BJ (cell line): Measurements from ENCODE around the gene USP43. TPM values are rescaled to one million over a fixed set of nuclear protein-coding genes. Genes with fewer than 3 reads are reported as not detected.

ENCODE experiments used
- CTCF ChIA-PET: fragments of 350-600 bp; formaldehyde crosslinking; extraction: SDS; loops from one replicate; lab custom pipeline; 2021; ENCODE audit warnings: antibody characterized with exemption, inconsistent platforms; lab: Yijun Ruan, JAX
- POLR2A ChIA-PET: fragments of 300-600 bp; sonication (Branson Sonifier 250); formaldehyde crosslinking; extraction: SDS; loops from one replicate; lab custom pipeline; 2021; ENCODE audit warnings: antibody characterized with exemption; lab: Charles Lee
- DNase-seq: peaks from one replicate; pipeline ENCODE4 v3.0.0-alpha.2; 2011; ENCODE audit warnings: low read depth
- H3K27me3 ChIP-seq: 2 replicates; pipeline ENCODE4 v1.6.0; 2011; ENCODE audit warnings: low read length; ENCODE audit not compliant: control insufficient read depth, insufficient read depth
- H3K36me3 ChIP-seq: 2 replicates; pipeline ENCODE4 v1.5.1; 2011; ENCODE audit warnings: low read length; ENCODE audit not compliant: control insufficient read depth, insufficient read depth
- H3K4me3 ChIP-seq: 2 replicates; pipeline ENCODE4 v1.5.1; 2011; ENCODE audit warnings: low read depth, mild to moderate bottlenecking, control low read depth, low read length
- CTCF ChIP-seq: IDR thresholded peaks from 2 replicates; pipeline ENCODE4 v1.5.1; 2011; ENCODE audit warnings: low read depth, mild to moderate bottlenecking, control low read depth, inconsistent platforms, low read length, moderate library complexity; ENCODE audit not compliant: insufficient read depth
- polyA plus RNA-seq: library from polyadenylated mRNA; depleted of rRNA; stranded (reverse); fragments of >200 nt; gene quantifications from 2 replicates; pipeline ENCODE4 v1.2.3, GENCODE V29; 2011

The USP43 gene
- polyA plus RNA-seq, 1 experiment = 0.23 TPM

GRCh38 chr17:9750524-9750923 is 105.2 kb downstream of the USP43 start:
- ChIA-PET POLR2A (no interaction called here), CTCF (no interaction called here)
- Histone ChIP-seq H3K36me3 (no peaks in the 10 kb centered on the region), H3K4me3 (no peak overlapping the region), H3K27me3 (no peaks in the 10 kb centered on the region)
- TF ChIP-seq CTCF = no peak
- no peak for DNase-seq

GRCh38 chr17:9755083-9755482 is 109.8 kb downstream of the USP43 start:
- H3K36me3 ChIP-seq = no peaks in the 10 kb centered on the region
- POLR2A ChIA-PET = no interaction called here
- CTCF ChIA-PET = interaction anchor here (0.7 kb wide), 1 partner anchor 10 kb away, joined by 3 read pairs; no protein-coding TSS in a partner anchor
- no peak for TF ChIP-seq CTCF
- DNase-seq = no peak
- H3K4me3 ChIP-seq = no peak overlapping the region
- no peaks in the 10 kb centered on the region for H3K27me3 ChIP-seq

GRCh38 chr17:9760266-9760665 is 114.9 kb downstream of the USP43 start:
- Histone ChIP-seq H3K4me3 (no peak overlapping the region), H3K27me3 (no peaks in the 10 kb centered on the region), H3K36me3 (no peaks in the 10 kb centered on the region)
- no peak for DNase-seq
- TF ChIP-seq CTCF = no peak
- CTCF ChIA-PET = no interaction called here
- POLR2A ChIA-PET = no interaction called here

GRCh38 chr17:9763643-9764042 is 118.3 kb downstream of the USP43 start:
- TF ChIP-seq CTCF = no peak
- no peak for DNase-seq
- ChIA-PET POLR2A (no interaction called here), CTCF (no interaction called here)
- Histone ChIP-seq H3K27me3 (no peaks in the 10 kb centered on the region), H3K36me3 (no peaks in the 10 kb centered on the region), H3K4me3 (no peak overlapping the region)

GRCh38 chr17:9765322-9765721 is 120.0 kb downstream of the USP43 start:
- Histone ChIP-seq H3K36me3 (no peaks in the 10 kb centered on the region), H3K4me3 (no peak overlapping the region), H3K27me3 (no peaks in the 10 kb centered on the region)
- POLR2A ChIA-PET = no interaction called here
- no peak for DNase-seq
- no peak for TF ChIP-seq CTCF
- CTCF ChIA-PET = no interaction called here
